ENCODE measurements around the gene ZNF90. TPM values are rescaled to one million over a fixed set of nuclear protein-coding genes. Genes with fewer than 3 reads are reported as not detected.
"Not testable (repeated sequence)": the region's sequence is repeated elsewhere in the genome, so short reads cannot be mapped to it uniquely, and the experiment has no call there.

ZNF90 gene
- total and polyA plus RNA-seq, 2 donors (not counting 1 experiment from before 2014, with no cell fraction given) = 9.7 to 15.8 TPM

GRCh38 chr19:20051841-20052768 lies 25.7 kb upstream of the ZNF90 start:
- CTCF ChIA-PET = interaction anchor here (0.6 to 1.4 kb wide), 7 partner anchors 13 to 473 kb away, joined by 3 to 5 read pairs (median 4); partner anchors contain the start of genes ZNF682 and ZNF90
- Histone ChIP-seq H3K9ac (ENCODE audit: low read length) (peak overlapping the region; percentile 80), H3K4me2 (replicated peaks; ENCODE audit: low read depth, low read length, poor library complexity, severe bottlenecking) (peak overlapping the region; percentile 91), H2AFZ (ENCODE audit: insufficient read depth, low read depth, low read length, poor library complexity, severe bottlenecking) (peak overlapping the region; percentile 97), H3K4me1 (ENCODE audit: control insufficient read depth in 2 of 2, insufficient read depth in 2 of 2, low read length in 2 of 2) (peaks cover 4 to 13% of the 10 kb centered on the region in 2 donors), H3K36me3 (replicated peaks in 1 of 2; ENCODE audit: control extremely low read depth in 1 of 2, control insufficient read depth in 1 of 2, extremely low read depth in 1 of 2, insufficient read depth in 2 of 2, low read length in 1 of 2) (no peaks in the 10 kb centered on the region), H3K4me3 (ENCODE audit: control extremely low read depth in 1 of 5, extremely low read depth in 1 of 5, insufficient read depth in 1 of 5, low read depth in 2 of 5, low read length in 4 of 5) (peak overlapping the region; percentile 75 to 90 (median 84)), H3K27ac (ENCODE audit: low read length in 2 of 2) (peak overlapping the region; percentile 63 to 77), H3K27me3 (replicated peaks in 1 of 4; ENCODE audit: control extremely low read depth in 1 of 4, control insufficient read depth in 3 of 4, insufficient read depth in 4 of 4, low read length in 3 of 4) (no peaks in the 10 kb centered on the region), H3K79me2 (ENCODE audit: control insufficient read depth, insufficient read depth, low read length) (no peaks in the 10 kb centered on the region), H4K20me1 (ENCODE audit: control insufficient read depth, insufficient read depth, low read length, poor library complexity, severe bottlenecking) (no peaks in the 10 kb centered on the region), H3K9me3 (ENCODE audit: control extremely low read depth in 1 of 3, control insufficient read depth in 2 of 3, insufficient read depth in 1 of 3, low read length in 2 of 3) (peaks cover 0 to 1% (median 0%) of the 10 kb centered on the region in 3 donors)
- H3K27me3 Mint-ChIP-seq = no peaks in the 10 kb centered on the region
- intact Hi-C loops (cut with micrococcal nuclease) = loop anchor here (1.0 to 2.0 kb wide), 2 partner anchors 13 to 27 kb away; partner anchors contain the start of gene ZNF682
- H3K9me3 Mint-ChIP-seq (ENCODE audit: insufficient read depth) = no peaks in the 10 kb centered on the region
- H3K4me3 Mint-ChIP-seq = peak overlapping the region; percentile 98
- peaks cover 14% of the 10 kb centered on the region for H3K4me1 Mint-ChIP-seq
- POLR2A ChIA-PET = interaction anchor here (0.7 to 2.0 kb wide), 5 partner anchors 13 to 1715 kb away, joined by 3 to 15 read pairs (median 4); partner anchors contain the start of genes ZNF100, ZNF14, ZNF682 and ZNF90
- no peak for TF ChIP-seq EZH2 (IDR thresholded peaks at IDR 0.05; ENCODE audit: borderline replicate concordance, insufficient read depth, low read depth, low read length, poor library complexity, severe bottlenecking)
- peak overlapping the region; percentile 94 for H3K27ac Mint-ChIP-seq
- WGBS (ENCODE audit: insufficient coverage) = under 1% methylated on average over 42 of the region's 43 CpGs
- DNase-seq = peak; percentile 77
- ATAC-seq (ENCODE audit: low read depth) = peak; percentile 95

- H4K20me1 ChIP-seq (ENCODE audit: control insufficient read depth, insufficient read depth, low read length, poor library complexity, severe bottlenecking); H3K27me3 ChIP-seq (replicated peaks in 1 of 4; ENCODE audit: control extremely low read depth in 1 of 4, control insufficient read depth in 3 of 4, insufficient read depth in 4 of 4, low read length in 3 of 4); H3K4me1 Mint-ChIP-seq; H2AFZ ChIP-seq (ENCODE audit: insufficient read depth, low read depth, low read length, poor library complexity, severe bottlenecking); H3K4me3 ChIP-seq (ENCODE audit: control extremely low read depth in 1 of 5, extremely low read depth in 1 of 5, insufficient read depth in 1 of 5, low read depth in 2 of 5, low read length in 4 of 5); ATAC-seq (ENCODE audit: low read depth); H3K9me3 Mint-ChIP-seq (ENCODE audit: insufficient read depth); H3K27ac Mint-ChIP-seq; H3K36me3 ChIP-seq (replicated peaks in 1 of 2; ENCODE audit: control extremely low read depth in 1 of 2, control insufficient read depth in 1 of 2, extremely low read depth in 1 of 2, insufficient read depth in 2 of 2, low read length in 1 of 2); H3K4me3 Mint-ChIP-seq; H3K4me1 ChIP-seq (ENCODE audit: control insufficient read depth in 2 of 2, insufficient read depth in 2 of 2, low read length in 2 of 2); H3K27me3 Mint-ChIP-seq; intact Hi-C loops (cut with micrococcal nuclease); H3K27ac ChIP-seq (ENCODE audit: low read length in 2 of 2); POLR2A ChIA-PET; H3K9ac ChIP-seq (ENCODE audit: low read length); H3K4me2 ChIP-seq (replicated peaks; ENCODE audit: low read depth, low read length, poor library complexity, severe bottlenecking); H3K79me2 ChIP-seq (ENCODE audit: control insufficient read depth, insufficient read depth, low read length); CTCF ChIA-PET; DNase-seq; H3K9me3 ChIP-seq (ENCODE audit: control extremely low read depth in 1 of 3, control insufficient read depth in 2 of 3, insufficient read depth in 1 of 3, low read length in 2 of 3): not testable (repeated sequence)
Measured at GRCh38 chr19:20058738-20059137, 19.1 kb upstream of the ZNF90 start.

Data from B cell (primary cell).